HepG2 (cell line): Measurements from ENCODE around the gene CKB. TPM values are rescaled to one million over a fixed set of nuclear protein-coding genes. Genes with fewer than 3 reads are reported as not detected.
A peak's percentile ranks its signal among the peaks of the same experiment; 100 is the strongest.

Experiments used
- ATAC-seq: fragments of 200-7000 bp; cut with Tn5 transposase; 3 replicates; pipeline ENCODE4 v1.9.1; 2020; ENCODE audit warnings: mild to moderate bottlenecking, moderate library complexity
- BruUV-seq: library from RNA; stranded (reverse); fragments of 400-500 nt; replicated peaks from 2 replicates; lab custom pipeline; 2021; lab: Mats Ljungman, UMichigan
- CTCF ChIA-PET: fragments of 300-600 bp; formaldehyde crosslinking; extraction: SDS; loops from one replicate; lab custom pipeline; 2021; ENCODE audit warnings: low total read pairs, inconsistent platforms, low intra/inter-chr PET ratio; lab: Yijun Ruan, JAX
- POLR2A ChIA-PET: fragments of 350-600 bp; sonication (Branson Sonifier 250); formaldehyde crosslinking; loops from one replicate; lab custom pipeline; 2020; ENCODE audit warnings: antibody characterized with exemption, inconsistent platforms; lab: Yijun Ruan, JAX
- DNase-seq: peaks from one replicate; pipeline ENCODE4 v3.0.0-alpha.2; 2015; ENCODE audit warnings: low spot score
- FAIRE-seq: peaks from 3 replicates; lab custom pipeline; 2011; peaks lifted over from hg19 to GRCh38; lab: Jason Lieb, UNC
- H2AFZ ChIP-seq: one replicate; pipeline ENCODE4 v1.6.1; 2011; ENCODE audit warnings: low read length, inconsistent platforms
- H3K27ac ChIP-seq: fragments of 300-600 bp; 3 replicates; pipeline ENCODE4 v1.8.0; 2011; ENCODE audit warnings: mixed run types, mild to moderate bottlenecking, mixed read lengths, low read length, inconsistent platforms; ENCODE audit not compliant: insufficient read depth; ENCODE audit errors: extremely low read length
- H3K27me3 ChIP-seq, 2 experiments: fragments of 200-600 bp in 1 of 2; 2 replicates in 1 of 2; 3 replicates in 1 of 2; pipeline versions ENCODE4 v1.6.0 to v1.8.0; 2011; ENCODE audit warnings: low read length in 2 of 2, mild to moderate bottlenecking in 2 of 2, moderate library complexity in 2 of 2, inconsistent platforms in 1 of 2; ENCODE audit not compliant: insufficient read depth in 2 of 2, control insufficient read depth in 1 of 2
- H3K36me3 ChIP-seq, 2 experiments: fragments of 200-600 bp in 1 of 2; replicated peaks in 1 of 2; 2 replicates in 1 of 2; 3 replicates in 1 of 2; pipeline versions ENCODE4 v1.5.1 to v1.8.0; 2011; ENCODE audit warnings: low read length in 2 of 2, inconsistent platforms in 1 of 2; ENCODE audit not compliant: insufficient read depth in 2 of 2, control insufficient read depth in 1 of 2
- H3K4me1 ChIP-seq: 2 replicates; pipeline ENCODE4 v1.5.1; 2012; ENCODE audit warnings: low read length, inconsistent platforms; ENCODE audit not compliant: insufficient read depth
- H3K4me2 ChIP-seq: 2 replicates; pipeline ENCODE4 v1.6.0; 2011; ENCODE audit warnings: low read depth, low read length, inconsistent platforms
- H3K4me3 ChIP-seq, 3 experiments: fragments of 200-600 bp in 1 of 3; sonication (generic), shearing (Covaris generic) in 1 of 3; replicated peaks in 1 of 3; 2 replicates each; pipeline ENCODE4 v1.5.1; 2011 to 2016; ENCODE audit warnings: low read length in 3 of 3, inconsistent platforms in 2 of 3, low read depth in 2 of 3, mild to moderate bottlenecking in 2 of 3, control low read depth in 1 of 3, mixed read lengths in 1 of 3; ENCODE audit not compliant: insufficient read depth in 1 of 3
- H3K79me2 ChIP-seq: one replicate; pipeline ENCODE4 v1.6.1; 2011; ENCODE audit warnings: low read length, inconsistent platforms; ENCODE audit not compliant: insufficient read depth
- H3K9ac ChIP-seq: 2 replicates; pipeline ENCODE4 v1.6.0; 2011; ENCODE audit warnings: mild to moderate bottlenecking, low read depth, low read length, inconsistent platforms; ENCODE audit not compliant: insufficient read depth
- H3K9me3 ChIP-seq: 2 replicates; pipeline ENCODE4 v1.5.1; 2012; ENCODE audit warnings: mild to moderate bottlenecking, low read length
- H4K20me1 ChIP-seq: 2 replicates; pipeline ENCODE4 v1.6.0; 2011; ENCODE audit warnings: inconsistent platforms, mild to moderate bottlenecking, low read length, moderate library complexity; ENCODE audit not compliant: insufficient read depth
- ASH2L ChIP-seq: fragments of 300-600, 200-600 bp; sonication (generic); IDR thresholded peaks from 2 replicates; pipeline ENCODE4 v1.7.0; 2017; ENCODE audit warnings: low read depth, mild to moderate bottlenecking, moderate library complexity, mixed read lengths, low read length; ENCODE audit not compliant: insufficient read length
- EEA1 ChIP-seq: sonication (generic); formaldehyde crosslinking; IDR thresholded peaks from 2 replicates; pipeline ENCODE4 v1.5.1; 2020; ENCODE audit warnings: mild to moderate bottlenecking, missing genetic modification reagents, borderline replicate concordance
- HCFC1 ChIP-seq: fragments of 150-350 bp; IDR thresholded peaks from 2 replicates; pipeline ENCODE4 v1.6.1; 2014; ENCODE audit warnings: low read depth, low read length
- MBNL3 ChIP-seq: fragments of 250-450 bp; sonication (Bioruptor Pico); conservative IDR thresholded peaks from 2 replicates; pipeline ENCODE4 v1.8.0; 2022; ENCODE audit warnings: mild to moderate bottlenecking, inconsistent platforms
- MIER2 ChIP-seq: IDR thresholded peaks from 2 replicates; pipeline ENCODE4 v1.6.1; 2016; ENCODE audit warnings: missing biosample characterization, missing genetic modification reagents
- NFRKB ChIP-seq: fragments of 450-650 bp; IDR thresholded peaks from 2 replicates; pipeline ENCODE4 v1.6.1; 2017
- RARA ChIP-seq: IDR thresholded peaks from 2 replicates; pipeline ENCODE4 v1.6.1; 2016; ENCODE audit warnings: missing genetic modification reagents, missing compliant biosample characterization
- SALL1 ChIP-seq: sonication (generic); formaldehyde crosslinking; IDR thresholded peaks from 2 replicates; pipeline ENCODE4 v1.8.0; 2022; ENCODE audit warnings: mild to moderate bottlenecking, missing genetic modification reagents
- SAP130 ChIP-seq: IDR thresholded peaks from 2 replicates; pipeline ENCODE4 v1.6.1; 2016; ENCODE audit warnings: low read depth
- SIN3A ChIP-seq: IDR thresholded peaks from 2 replicates; pipeline ENCODE4 v1.6.1; 2011; ENCODE audit warnings: low read depth, mild to moderate bottlenecking, control low read depth, low read length, borderline replicate concordance
- TOE1 ChIP-seq: sonication (generic); formaldehyde crosslinking; IDR thresholded peaks from 2 replicates; pipeline ENCODE4 v1.4.0; 2020; ENCODE audit warnings: mild to moderate bottlenecking, missing genetic modification reagents
- ZNF253 ChIP-seq: sonication (generic); formaldehyde crosslinking; IDR thresholded peaks from 2 replicates; pipeline ENCODE4 v1.8.0; 2022; ENCODE audit warnings: mild to moderate bottlenecking, missing genetic modification reagents, borderline replicate concordance
- ZNF260 ChIP-seq: sonication (generic); formaldehyde crosslinking; IDR thresholded peaks from 2 replicates; pipeline ENCODE4 v1.4.0; 2020; ENCODE audit warnings: missing genetic modification reagents, low read depth, mild to moderate bottlenecking, borderline replicate concordance
- ZNF282 ChIP-seq: fragments of 450-650 bp; IDR thresholded peaks from 2 replicates; pipeline ENCODE4 v1.6.1; 2018; ENCODE audit not compliant: partially characterized antibody
- ZNF552 ChIP-seq: sonication (generic); formaldehyde crosslinking; IDR thresholded peaks from 2 replicates; pipeline ENCODE4 v1.9.0; 2022; ENCODE audit warnings: missing genetic modification reagents, mild to moderate bottlenecking, borderline replicate concordance
- ZNF570 ChIP-seq: sonication (generic); formaldehyde crosslinking; IDR thresholded peaks from 2 replicates; pipeline ENCODE4 v1.4.0; 2020; ENCODE audit warnings: mild to moderate bottlenecking, missing genetic modification reagents, borderline replicate concordance
- ZNF788 ChIP-seq: sonication (generic); formaldehyde crosslinking; IDR thresholded peaks from 2 replicates; pipeline ENCODE4 v1.5.0; 2020; ENCODE audit warnings: mild to moderate bottlenecking, missing genetic modification reagents, borderline replicate concordance
- WGBS: methylation state at CpG from one replicate; pipeline ENCODE4 v1.1.6; 2017; ENCODE audit warnings: low lambda C conversion rate; 5-methylcytosine and 5-hydroxymethylcytosine counted together
- in situ Hi-C: cut with HindIII; loops from 2 replicates; pipeline ENCODE4 v1.10.0; 2017; ENCODE audit warnings: low pct_unique_long_range_greater_than_20kb; ENCODE audit not compliant: extremely low pct_ligation_motif_present
- intact Hi-C: fragments of 100-400 bp; cut with micrococcal nuclease; formaldehyde crosslinking; loops from one replicate; pipeline ENCODE4 v1.10.0; 2022; ENCODE audit not compliant: unreplicated experiment
- polyA plus RNA-seq, 8 experiments: library from polyadenylated mRNA; depleted of rRNA in 3 of 8; stranded (reverse) in 7 of 8; unstranded in 1 of 8; fragments of >200 nt; fragmentation: Illumina TruSeq in 4 of 8; extraction: Trizol in 4 of 8; gene quantifications; 2 replicates each; pipeline versions ENCODE4 v1.2.1 to v1.2.3, GENCODE V29; 2011 to 2016; ENCODE audit warnings: low read depth in 4 of 8, missing spikeins in 1 of 8, mixed read lengths in 1 of 8; ENCODE audit not compliant: insufficient read depth in 1 of 8
- total RNA-seq, 5 experiments: library from RNA; depleted of rRNA; stranded (reverse); fragments of >200 nt; fragmentation: Illumina TruSeq; extraction: Trizol; gene quantifications; 2 replicates each; pipeline ENCODE4 v1.2.3, GENCODE V29; 2016; ENCODE audit warnings: low read depth in 1 of 5
- TF ChIP-seq, protein P1 (sequence below), 2 experiments: IDR thresholded peaks; 2 replicates each; pipeline ENCODE4 v1.6.1; 2011 to 2012; ENCODE audit warnings: low read length in 2 of 2, borderline replicate concordance in 1 of 2, low read depth in 1 of 2, mild to moderate bottlenecking in 1 of 2, moderate library complexity in 1 of 2
- TF ChIP-seq, protein P2 (sequence below): sonication (generic); formaldehyde crosslinking; IDR thresholded peaks from 2 replicates; pipeline ENCODE4 v1.8.1; 2023; ENCODE audit warnings: mild to moderate bottlenecking, missing genetic modification reagents
- TF ChIP-seq, protein P3 (sequence below): sonication (generic); formaldehyde crosslinking; conservative IDR thresholded peaks from 2 replicates; pipeline ENCODE4 v1.4.0; 2020; ENCODE audit warnings: missing genetic modification reagents

CKB gene
- total and polyA plus RNA-seq, 2 of the 13 experiments (the other 11 are each of a cell fraction or from before 2014, with no cell fraction given): 82.3 to 217 TPM

DNA sequence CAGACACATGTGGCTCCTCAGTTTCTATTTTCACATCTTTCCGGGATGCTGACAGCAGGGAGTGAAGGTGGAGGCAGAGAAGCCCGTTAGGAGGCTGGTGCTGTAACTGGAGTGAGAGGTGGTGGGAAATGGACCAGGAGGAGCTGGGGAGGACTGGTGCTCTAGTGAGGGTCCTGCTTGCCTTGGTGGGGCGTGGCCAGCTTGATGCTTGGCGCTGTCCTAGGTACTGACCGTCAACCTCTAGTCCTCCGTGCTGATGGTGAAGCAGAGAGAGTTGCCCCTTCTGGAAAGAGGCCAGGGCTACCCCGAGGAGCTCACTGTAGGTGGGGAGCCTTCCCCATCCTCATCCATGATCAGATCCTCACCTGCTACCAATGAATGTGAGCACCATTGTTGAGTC lies 7.8 kb upstream of the CKB start:
- peaks cover 49% of the 10 kb centered on the region for H3K4me1 ChIP-seq
- FAIRE-seq (no peak), ATAC-seq (no peak), DNase-seq (no peak)
- no peaks in the 10 kb centered on the region for H3K9me3 ChIP-seq
- H2AFZ ChIP-seq: no peak overlapping the region
- peak overlapping the region; percentile 98 for H3K4me2 ChIP-seq
- H3K27ac ChIP-seq: no peak overlapping the region
- H4K20me1 ChIP-seq: no peaks in the 10 kb centered on the region
- BruUV-seq: no TSS peak
- H3K4me3 ChIP-seq: peak overlapping the region; percentile 87 to 98 (median 95); a peak in 5 of 6 replicates
- WGBS: 90% methylated on average over 6 of the region's 7 CpGs
- intact Hi-C loops (no loop called here), in situ Hi-C loops (no loop called here)
- H3K36me3 ChIP-seq: peaks cover 3 to 4% of the 10 kb centered on the region in 2 experiments; a peak in 3 of 5 replicates
- peak overlapping the region; percentile 85 for H3K9ac ChIP-seq
- ChIA-PET CTCF (no interaction called here), POLR2A (interaction anchor here (3.2 kb wide), 1 partner anchor 9 kb away, joined by 37 read pairs; no protein-coding TSS in a partner anchor)
- no peaks in the 10 kb centered on the region; a peak in 1 of 5 replicates for H3K27me3 ChIP-seq
- peaks cover 30% of the 10 kb centered on the region for H3K79me2 ChIP-seq
- TF ChIP-seq TOE1 (CRISPR knock-in tag) (no peak), NFRKB (no peak), ASH2L (no peak), ZNF282 (no peak), SALL1 (CRISPR knock-in tag) (peak; percentile 35; the same call in 1 of the 2 replicates), ZNF552 (CRISPR knock-in tag) (no peak), ZNF570 (CRISPR knock-in tag) (no peak), SAP130 (CRISPR knock-in tag) (peak; percentile 66), ZNF260 (CRISPR knock-in tag) (no peak), ZNF253 (no peak), RARA (CRISPR knock-in tag) (peak; percentile 16; the same call in 1 of the 2 replicates), ZNF788 (CRISPR knock-in tag) (no peak), EEA1 (CRISPR knock-in tag) (no peak), SIN3A (peak; percentile 85; the same call in 1 of the 2 replicates), HCFC1 (no peak), MIER2 (CRISPR knock-in tag) (peak; percentile 93), MBNL3 (CRISPR knock-in tag) (no peak)
- TF ChIP-seq, protein P1, sequence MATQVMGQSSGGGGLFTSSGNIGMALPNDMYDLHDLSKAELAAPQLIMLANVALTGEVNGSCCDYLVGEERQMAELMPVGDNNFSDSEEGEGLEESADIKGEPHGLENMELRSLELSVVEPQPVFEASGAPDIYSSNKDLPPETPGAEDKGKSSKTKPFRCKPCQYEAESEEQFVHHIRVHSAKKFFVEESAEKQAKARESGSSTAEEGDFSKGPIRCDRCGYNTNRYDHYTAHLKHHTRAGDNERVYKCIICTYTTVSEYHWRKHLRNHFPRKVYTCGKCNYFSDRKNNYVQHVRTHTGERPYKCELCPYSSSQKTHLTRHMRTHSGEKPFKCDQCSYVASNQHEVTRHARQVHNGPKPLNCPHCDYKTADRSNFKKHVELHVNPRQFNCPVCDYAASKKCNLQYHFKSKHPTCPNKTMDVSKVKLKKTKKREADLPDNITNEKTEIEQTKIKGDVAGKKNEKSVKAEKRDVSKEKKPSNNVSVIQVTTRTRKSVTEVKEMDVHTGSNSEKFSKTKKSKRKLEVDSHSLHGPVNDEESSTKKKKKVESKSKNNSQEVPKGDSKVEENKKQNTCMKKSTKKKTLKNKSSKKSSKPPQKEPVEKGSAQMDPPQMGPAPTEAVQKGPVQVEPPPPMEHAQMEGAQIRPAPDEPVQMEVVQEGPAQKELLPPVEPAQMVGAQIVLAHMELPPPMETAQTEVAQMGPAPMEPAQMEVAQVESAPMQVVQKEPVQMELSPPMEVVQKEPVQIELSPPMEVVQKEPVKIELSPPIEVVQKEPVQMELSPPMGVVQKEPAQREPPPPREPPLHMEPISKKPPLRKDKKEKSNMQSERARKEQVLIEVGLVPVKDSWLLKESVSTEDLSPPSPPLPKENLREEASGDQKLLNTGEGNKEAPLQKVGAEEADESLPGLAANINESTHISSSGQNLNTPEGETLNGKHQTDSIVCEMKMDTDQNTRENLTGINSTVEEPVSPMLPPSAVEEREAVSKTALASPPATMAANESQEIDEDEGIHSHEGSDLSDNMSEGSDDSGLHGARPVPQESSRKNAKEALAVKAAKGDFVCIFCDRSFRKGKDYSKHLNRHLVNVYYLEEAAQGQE (IDR thresholded peaks at IDR 0.05; ENCODE audit: borderline replicate concordance in 1 of 2, low read depth in 1 of 2, low read length in 2 of 2): peak; percentile 87 to 94
- TF ChIP-seq, protein P2, sequence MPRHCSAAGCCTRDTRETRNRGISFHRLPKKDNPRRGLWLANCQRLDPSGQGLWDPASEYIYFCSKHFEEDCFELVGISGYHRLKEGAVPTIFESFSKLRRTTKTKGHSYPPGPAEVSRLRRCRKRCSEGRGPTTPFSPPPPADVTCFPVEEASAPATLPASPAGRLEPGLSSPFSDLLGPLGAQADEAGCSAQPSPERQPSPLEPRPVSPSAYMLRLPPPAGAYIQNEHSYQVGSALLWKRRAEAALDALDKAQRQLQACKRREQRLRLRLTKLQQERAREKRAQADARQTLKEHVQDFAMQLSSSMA: no peak
- TF ChIP-seq, protein P3, sequence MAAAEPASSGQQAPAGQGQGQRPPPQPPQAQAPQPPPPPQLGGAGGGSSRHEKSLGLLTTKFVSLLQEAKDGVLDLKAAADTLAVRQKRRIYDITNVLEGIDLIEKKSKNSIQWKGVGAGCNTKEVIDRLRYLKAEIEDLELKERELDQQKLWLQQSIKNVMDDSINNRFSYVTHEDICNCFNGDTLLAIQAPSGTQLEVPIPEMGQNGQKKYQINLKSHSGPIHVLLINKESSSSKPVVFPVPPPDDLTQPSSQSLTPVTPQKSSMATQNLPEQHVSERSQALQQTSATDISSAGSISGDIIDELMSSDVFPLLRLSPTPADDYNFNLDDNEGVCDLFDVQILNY (CRISPR knock-in tag): 0 out of 2 replicates have a peak, but pooled peaks have one; percentile 25
